K562 (cell line): ENCODE data around the gene KDM2B. TPM values are rescaled to one million over a fixed set of nuclear protein-coding genes. Genes with fewer than 3 reads are reported as not detected.

Source experiments
- BRD4 ChIP-seq: fragments of 200-600 bp; sonication (generic); IDR thresholded peaks from 2 replicates; pipeline ENCODE4 v1.6.1; 2017; ENCODE audit warnings: inconsistent platforms
- CBX3 ChIP-seq, 2 experiments: IDR thresholded peaks; 1 replicate in 1 of 2; 2 replicates in 1 of 2; pipeline ENCODE4 v1.6.1; 2012; ENCODE audit warnings: inconsistent platforms in 2 of 2, low read length in 2 of 2, borderline replicate concordance in 1 of 2, control low read depth in 1 of 2
- CCAR2 ChIP-seq: fragments of 200-400 bp; formaldehyde crosslinking; IDR thresholded peaks from 2 replicates; pipeline ENCODE4 v1.6.1; 2017; ENCODE audit warnings: mild to moderate bottlenecking, low read depth, low read length
- GABPA ChIP-seq: fragments of 200-800 bp; sonication (Bioruptor generic); conservative IDR thresholded peaks from 2 replicates; pipeline ENCODE4 v1.6.1; 2016; ENCODE audit warnings: low read depth, missing genetic modification characterization, missing compliant biosample characterization
- GATAD2A ChIP-seq: fragments of 450-650 bp; IDR thresholded peaks from 2 replicates; pipeline ENCODE4 v1.6.1; 2017
- GTF2A2 ChIP-seq: IDR thresholded peaks from 2 replicates; pipeline ENCODE4 v1.6.1; 2016; ENCODE audit warnings: mild to moderate bottlenecking, missing genetic modification characterization, missing compliant biosample characterization
- HNRNPL ChIP-seq: fragments of 200-400 bp; formaldehyde crosslinking; IDR thresholded peaks from 2 replicates; pipeline ENCODE4 v1.6.1; 2017; ENCODE audit warnings: low read depth, mild to moderate bottlenecking, low read length
- MAZ ChIP-seq, 2 experiments: fragments of 450-650 bp in 1 of 2; sonication (generic) in 1 of 2; formaldehyde crosslinking; IDR thresholded peaks in 1 of 2; conservative IDR thresholded peaks in 1 of 2; 2 replicates each; pipeline versions ENCODE4 v1.4.0 to v1.5.0; 2020; ENCODE audit warnings: mild to moderate bottlenecking in 1 of 2, missing genetic modification reagents in 1 of 2
- MCM7 ChIP-seq, 2 experiments: fragments of 450-650 bp; IDR thresholded peaks; 2 replicates each; pipeline ENCODE4 v1.6.1; 2016 to 2018
- NR4A1 ChIP-seq, 2 experiments: fragments of 250-450 bp in 1 of 2; fragments of 450-650 bp in 1 of 2; sonication (Bioruptor Pico) in 1 of 2; IDR thresholded peaks; 2 replicates each; pipeline versions ENCODE4 v1.4.0 to v1.6.1; 2016 to 2020; ENCODE audit warnings: mild to moderate bottlenecking in 2 of 2, missing compliant biosample characterization in 1 of 2, missing genetic modification characterization in 1 of 2, moderate library complexity in 1 of 2
- U2AF2 ChIP-seq: fragments of 200-400 bp; formaldehyde crosslinking; optimal IDR thresholded peaks from 2 replicates; pipeline ENCODE3; 2017; ENCODE audit warnings: low read depth, mild to moderate bottlenecking, low read length
- ZKSCAN3 ChIP-seq: fragments of 250-450 bp; sonication (Bioruptor Pico); IDR thresholded peaks from 2 replicates; pipeline ENCODE4 v1.4.0; 2020
- ZNF184 ChIP-seq: sonication (generic); formaldehyde crosslinking; IDR thresholded peaks from 2 replicates; pipeline ENCODE4 v1.5.0; 2020; ENCODE audit warnings: missing genetic modification reagents
- polyA plus RNA-seq, 8 experiments: library from polyadenylated mRNA; depleted of rRNA in 4 of 8; stranded (reverse) in 5 of 8; unstranded in 3 of 8; fragments of >200 nt; fragmentation: Nextera tagmentation in 2 of 8; fragmentation: Illumina TruSeq in 1 of 8; extraction: Ambion mirVana in 2 of 8; extraction: Trizol in 1 of 8; gene quantifications; 2 replicates each; pipeline versions ENCODE4 v1.2.1 to v1.2.3, GENCODE V29; 2011 to 2014; ENCODE audit warnings: inconsistent platforms in 1 of 8, missing spikeins in 1 of 8
- total RNA-seq, 7 experiments: library from RNA; depleted of rRNA in 6 of 7; stranded (reverse); fragments of >200 nt in 6 of 7; fragmentation: Illumina TruSeq in 2 of 7; extraction: Trizol in 2 of 7; gene quantifications; 2 replicates each; pipeline versions ENCODE4 v1.2.1 to v1.2.3, GENCODE V29; 2011 to 2021; ENCODE audit warnings: low replicate concordance in 1 of 7
- TF ChIP-seq, protein P1 (sequence below), 2 experiments: fragments of 450-650 bp; IDR thresholded peaks; 2 replicates each; pipeline ENCODE4 v1.6.1; 2018; ENCODE audit warnings: mild to moderate bottlenecking in 2 of 2, low read depth in 1 of 2; ENCODE audit not compliant: partially characterized antibody in 2 of 2
- TF ChIP-seq, protein P2 (sequence below): fragments of 200-400 bp; formaldehyde crosslinking; IDR thresholded peaks from 2 replicates; pipeline ENCODE4 v1.6.1; 2017; ENCODE audit warnings: mild to moderate bottlenecking, low read depth, low read length, moderate library complexity
- TF ChIP-seq, protein P3 (sequence below): fragments of 250-450 bp; sonication (Bioruptor Pico); IDR thresholded peaks from 2 replicates; pipeline ENCODE4 v1.8.0; 2021; ENCODE audit warnings: moderate library complexity, mild to moderate bottlenecking, inconsistent platforms
- TF ChIP-seq, protein P4 (sequence below): IDR thresholded peaks from 2 replicates; pipeline ENCODE4 v1.6.1; 2014; ENCODE audit warnings: antibody characterized with exemption
- TF ChIP-seq, protein P5 (sequence below): fragments of 250-450 bp; sonication (Bioruptor Pico); IDR thresholded peaks from 2 replicates; pipeline ENCODE4 v1.4.0; 2020; ENCODE audit warnings: borderline replicate concordance

Gene KDM2B
- total and polyA plus RNA-seq, 9 of the 15 experiments (the other 6 are each of a cell fraction or from before 2014, with no cell fraction given) = 7.4 to 50.5 (median 22.5) TPM

DNA sequence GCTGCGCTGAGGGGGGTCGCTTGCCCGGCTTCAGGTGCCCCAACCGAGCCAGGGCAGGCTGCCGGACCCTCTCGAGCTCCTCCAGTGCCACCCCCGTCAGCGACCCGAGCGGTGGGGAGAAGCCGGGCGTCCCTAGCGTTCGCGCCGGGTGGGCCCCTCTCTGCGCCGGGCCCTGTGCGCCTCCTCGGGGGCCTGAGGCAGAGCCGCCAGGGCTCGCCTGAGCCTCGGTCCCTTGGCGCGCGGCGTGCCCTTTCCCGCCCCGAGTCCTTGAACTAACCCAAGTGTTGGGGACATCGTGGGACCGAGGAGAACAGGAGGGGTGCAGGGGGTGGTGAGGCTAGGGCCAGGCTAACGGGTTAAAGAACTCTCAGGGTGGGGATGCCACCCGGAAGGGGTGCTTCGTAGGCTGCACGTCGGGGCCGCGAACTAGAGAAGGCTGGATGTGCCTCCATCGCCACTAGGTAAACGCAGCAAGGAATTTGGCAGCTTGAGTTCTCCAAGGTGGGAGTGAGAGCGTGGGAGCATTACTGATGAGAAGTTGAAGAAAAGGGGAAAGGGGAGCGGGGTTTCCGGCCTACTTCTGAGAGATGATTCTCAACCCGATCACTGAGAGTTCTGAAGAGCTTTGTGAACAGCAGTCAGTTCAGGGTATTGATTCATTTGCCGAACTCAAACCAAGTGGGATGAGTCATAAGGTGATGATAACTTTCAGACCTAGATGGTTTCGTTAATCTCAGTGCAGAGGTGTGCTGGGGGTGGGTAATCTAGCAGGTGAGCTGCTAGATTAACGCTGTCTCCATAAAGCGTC lies 180.3 kb downstream of the KDM2B start (continued):
- TF ChIP-seq HNRNPL (no peak), GTF2A2 (tag) (no peak), MAZ (CRISPR knock-in tag; conservative IDR thresholded peaks at IDR 0.05 in 1 of 2, IDR thresholded peaks at IDR 0.05 in 1 of 2) (no peak), CBX3 (IDR thresholded peaks at IDR 0.05; ENCODE audit: borderline replicate concordance in 1 of 2, low read length in 2 of 2) (no peak), GATAD2A (no peak), MCM7 (IDR thresholded peaks at IDR 0.05) (no peak), NR4A1 (CRISPR knock-in tag; IDR thresholded peaks at IDR 0.05) (no peak), NR4A1 (tag; IDR thresholded peaks at IDR 0.05) (no peak), BRD4 (no peak), U2AF2 (no peak), CCAR2 (no peak), ZNF184 (no peak), ZKSCAN3 (CRISPR knock-in tag) (no peak), GABPA (tag) (no peak)
- TF ChIP-seq, protein P1, sequence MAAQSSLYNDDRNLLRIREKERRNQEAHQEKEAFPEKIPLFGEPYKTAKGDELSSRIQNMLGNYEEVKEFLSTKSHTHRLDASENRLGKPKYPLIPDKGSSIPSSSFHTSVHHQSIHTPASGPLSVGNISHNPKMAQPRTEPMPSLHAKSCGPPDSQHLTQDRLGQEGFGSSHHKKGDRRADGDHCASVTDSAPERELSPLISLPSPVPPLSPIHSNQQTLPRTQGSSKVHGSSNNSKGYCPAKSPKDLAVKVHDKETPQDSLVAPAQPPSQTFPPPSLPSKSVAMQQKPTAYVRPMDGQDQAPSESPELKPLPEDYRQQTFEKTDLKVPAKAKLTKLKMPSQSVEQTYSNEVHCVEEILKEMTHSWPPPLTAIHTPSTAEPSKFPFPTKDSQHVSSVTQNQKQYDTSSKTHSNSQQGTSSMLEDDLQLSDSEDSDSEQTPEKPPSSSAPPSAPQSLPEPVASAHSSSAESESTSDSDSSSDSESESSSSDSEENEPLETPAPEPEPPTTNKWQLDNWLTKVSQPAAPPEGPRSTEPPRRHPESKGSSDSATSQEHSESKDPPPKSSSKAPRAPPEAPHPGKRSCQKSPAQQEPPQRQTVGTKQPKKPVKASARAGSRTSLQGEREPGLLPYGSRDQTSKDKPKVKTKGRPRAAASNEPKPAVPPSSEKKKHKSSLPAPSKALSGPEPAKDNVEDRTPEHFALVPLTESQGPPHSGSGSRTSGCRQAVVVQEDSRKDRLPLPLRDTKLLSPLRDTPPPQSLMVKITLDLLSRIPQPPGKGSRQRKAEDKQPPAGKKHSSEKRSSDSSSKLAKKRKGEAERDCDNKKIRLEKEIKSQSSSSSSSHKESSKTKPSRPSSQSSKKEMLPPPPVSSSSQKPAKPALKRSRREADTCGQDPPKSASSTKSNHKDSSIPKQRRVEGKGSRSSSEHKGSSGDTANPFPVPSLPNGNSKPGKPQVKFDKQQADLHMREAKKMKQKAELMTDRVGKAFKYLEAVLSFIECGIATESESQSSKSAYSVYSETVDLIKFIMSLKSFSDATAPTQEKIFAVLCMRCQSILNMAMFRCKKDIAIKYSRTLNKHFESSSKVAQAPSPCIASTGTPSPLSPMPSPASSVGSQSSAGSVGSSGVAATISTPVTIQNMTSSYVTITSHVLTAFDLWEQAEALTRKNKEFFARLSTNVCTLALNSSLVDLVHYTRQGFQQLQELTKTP (IDR thresholded peaks at IDR 0.05; ENCODE audit: low read depth in 1 of 2, partially characterized antibody in 2 of 2) = no peak
- TF ChIP-seq, protein P2, sequence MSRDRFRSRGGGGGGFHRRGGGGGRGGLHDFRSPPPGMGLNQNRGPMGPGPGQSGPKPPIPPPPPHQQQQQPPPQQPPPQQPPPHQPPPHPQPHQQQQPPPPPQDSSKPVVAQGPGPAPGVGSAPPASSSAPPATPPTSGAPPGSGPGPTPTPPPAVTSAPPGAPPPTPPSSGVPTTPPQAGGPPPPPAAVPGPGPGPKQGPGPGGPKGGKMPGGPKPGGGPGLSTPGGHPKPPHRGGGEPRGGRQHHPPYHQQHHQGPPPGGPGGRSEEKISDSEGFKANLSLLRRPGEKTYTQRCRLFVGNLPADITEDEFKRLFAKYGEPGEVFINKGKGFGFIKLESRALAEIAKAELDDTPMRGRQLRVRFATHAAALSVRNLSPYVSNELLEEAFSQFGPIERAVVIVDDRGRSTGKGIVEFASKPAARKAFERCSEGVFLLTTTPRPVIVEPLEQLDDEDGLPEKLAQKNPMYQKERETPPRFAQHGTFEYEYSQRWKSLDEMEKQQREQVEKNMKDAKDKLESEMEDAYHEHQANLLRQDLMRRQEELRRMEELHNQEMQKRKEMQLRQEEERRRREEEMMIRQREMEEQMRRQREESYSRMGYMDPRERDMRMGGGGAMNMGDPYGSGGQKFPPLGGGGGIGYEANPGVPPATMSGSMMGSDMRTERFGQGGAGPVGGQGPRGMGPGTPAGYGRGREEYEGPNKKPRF = no peak
- TF ChIP-seq, protein P3, sequence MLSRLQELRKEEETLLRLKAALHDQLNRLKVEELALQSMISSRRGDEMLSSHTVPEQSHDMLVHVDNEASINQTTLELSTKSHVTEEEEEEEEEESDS (CRISPR knock-in tag) = no peak
- TF ChIP-seq, protein P4, sequence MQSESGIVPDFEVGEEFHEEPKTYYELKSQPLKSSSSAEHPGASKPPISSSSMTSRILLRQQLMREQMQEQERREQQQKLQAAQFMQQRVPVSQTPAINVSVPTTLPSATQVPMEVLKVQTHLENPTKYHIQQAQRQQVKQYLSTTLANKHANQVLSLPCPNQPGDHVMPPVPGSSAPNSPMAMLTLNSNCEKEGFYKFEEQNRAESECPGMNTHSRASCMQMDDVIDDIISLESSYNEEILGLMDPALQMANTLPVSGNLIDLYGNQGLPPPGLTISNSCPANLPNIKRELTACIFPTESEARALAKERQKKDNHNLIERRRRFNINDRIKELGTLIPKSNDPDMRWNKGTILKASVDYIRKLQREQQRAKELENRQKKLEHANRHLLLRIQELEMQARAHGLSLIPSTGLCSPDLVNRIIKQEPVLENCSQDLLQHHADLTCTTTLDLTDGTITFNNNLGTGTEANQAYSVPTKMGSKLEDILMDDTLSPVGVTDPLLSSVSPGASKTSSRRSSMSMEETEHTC = no peak
- TF ChIP-seq, protein P5, sequence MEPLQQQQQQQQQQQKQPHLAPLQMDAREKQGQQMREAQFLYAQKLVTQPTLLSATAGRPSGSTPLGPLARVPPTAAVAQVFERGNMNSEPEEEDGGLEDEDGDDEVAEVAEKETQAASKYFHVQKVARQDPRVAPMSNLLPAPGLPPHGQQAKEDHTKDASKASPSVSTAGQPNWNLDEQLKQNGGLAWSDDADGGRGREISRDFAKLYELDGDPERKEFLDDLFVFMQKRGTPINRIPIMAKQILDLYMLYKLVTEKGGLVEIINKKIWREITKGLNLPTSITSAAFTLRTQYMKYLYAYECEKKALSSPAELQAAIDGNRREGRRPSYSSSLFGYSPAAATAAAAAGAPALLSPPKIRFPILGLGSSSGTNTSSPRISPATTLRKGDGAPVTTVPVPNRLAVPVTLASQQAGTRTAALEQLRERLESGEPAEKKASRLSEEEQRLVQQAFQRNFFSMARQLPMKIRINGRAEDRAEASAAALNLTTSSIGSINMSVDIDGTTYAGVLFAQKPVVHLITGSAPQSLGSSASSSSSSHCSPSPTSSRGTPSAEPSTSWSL (CRISPR knock-in tag) = no peak; the same call in 1 of the 2 replicates
